Measurements from ENCODE around the gene MED26.

Gene MED26

GRCh38 chr19:16542910-16543472, 85.0 kb downstream of the MED26 start:
- Histone ChIP-seq H3K4me3 (ENCODE audit: low read length) (peak overlapping the region; percentile 80), H3K9ac (ENCODE audit: low read length) (peak overlapping the region; percentile 79), H3K4me1 (ENCODE audit: control insufficient read depth, low read depth, low read length) (peaks cover 5% of the 10 kb centered on the region), H3K36me3 (ENCODE audit: control insufficient read depth, low read depth, low read length) (peaks cover 2% of the 10 kb centered on the region), H3K27me3 (ENCODE audit: control insufficient read depth, insufficient read depth, low read length) (no peaks in the 10 kb centered on the region), H3K27ac (ENCODE audit: low read length) (peak overlapping the region; percentile 59), H3K9me3 (ENCODE audit: control insufficient read depth, low read depth, low read length) (no peaks in the 10 kb centered on the region)

GRCh38 chr19:16542045-16542909, 85.7 kb downstream of the MED26 start, which contains the start of gene CHERP:
CHERP (minus strand) TSS chr19:16542437; CDS start chr19:16542378, 59 bp downstream.
- Histone ChIP-seq H3K27me3 (ENCODE audit: control insufficient read depth, insufficient read depth, low read length) (no peaks in the 10 kb centered on the region), H3K9me3 (ENCODE audit: control insufficient read depth, low read depth, low read length) (no peaks in the 10 kb centered on the region), H3K36me3 (ENCODE audit: control insufficient read depth, low read depth, low read length) (peaks cover 10% of the 10 kb centered on the region), H3K4me3 (ENCODE audit: low read length) (peak within 1 kb of the TSS; percentile 80), H3K27ac (ENCODE audit: low read length) (peak within 1 kb of the TSS; percentile 68), H3K9ac (ENCODE audit: low read length) (peak within 1 kb of the TSS; percentile 79), H3K4me1 (ENCODE audit: control insufficient read depth, low read depth, low read length) (peaks cover 5% of the 10 kb centered on the region)

- Histone ChIP-seq H3K4me1 (ENCODE audit: control insufficient read depth, low read depth, low read length) (peaks cover 5% of the 10 kb centered on the region), H3K4me3 (ENCODE audit: low read length) (peak overlapping the region; percentile 80), H3K27ac (ENCODE audit: low read length) (peak overlapping the region; percentile 68), H3K9ac (ENCODE audit: low read length) (peak overlapping the region; percentile 79), H3K9me3 (ENCODE audit: control insufficient read depth, low read depth, low read length) (no peaks in the 10 kb centered on the region), H3K36me3 (ENCODE audit: control insufficient read depth, low read depth, low read length) (peaks cover 10% of the 10 kb centered on the region), H3K27me3 (ENCODE audit: control insufficient read depth, insufficient read depth, low read length) (no peaks in the 10 kb centered on the region)
Observed at GRCh38 chr19:16541526-16542044, 86.4 kb downstream of the MED26 start.

- H3K36me3 ChIP-seq (ENCODE audit: control insufficient read depth, low read depth, low read length): peaks cover 16% of the 10 kb centered on the region
- H3K9me3 ChIP-seq (ENCODE audit: control insufficient read depth, low read depth, low read length): no peaks in the 10 kb centered on the region
- no peaks in the 10 kb centered on the region for H3K27me3 ChIP-seq (ENCODE audit: control insufficient read depth, insufficient read depth, low read length)
- H3K4me3 ChIP-seq (ENCODE audit: low read length): peak overlapping the region; percentile 80
- peaks cover 5% of the 10 kb centered on the region for H3K4me1 ChIP-seq (ENCODE audit: control insufficient read depth, low read depth, low read length)
- peak overlapping the region; percentile 79 for H3K9ac ChIP-seq (ENCODE audit: low read length)
- no peak overlapping the region for H3K27ac ChIP-seq (ENCODE audit: low read length)
Observed at GRCh38 chr19:16540948-16541347, 87.1 kb downstream of the MED26 start.

GRCh38 chr19:16537111-16537510, 90.9 kb downstream of the MED26 start:
- peaks cover 53% of the 10 kb centered on the region for H3K36me3 ChIP-seq (ENCODE audit: control insufficient read depth, low read depth, low read length)
- H3K4me3 ChIP-seq (ENCODE audit: low read length): no peak overlapping the region
- no peak overlapping the region for H3K9ac ChIP-seq (ENCODE audit: low read length)
- no peak overlapping the region for H3K27ac ChIP-seq (ENCODE audit: low read length)
- H3K9me3 ChIP-seq (ENCODE audit: control insufficient read depth, low read depth, low read length): no peaks in the 10 kb centered on the region
- no peaks in the 10 kb centered on the region for H3K4me1 ChIP-seq (ENCODE audit: control insufficient read depth, low read depth, low read length)
- H3K27me3 ChIP-seq (ENCODE audit: control insufficient read depth, insufficient read depth, low read length): no peaks in the 10 kb centered on the region

- Histone ChIP-seq H3K27ac (ENCODE audit: low read length) (no peak overlapping the region), H3K4me3 (ENCODE audit: low read length) (no peak overlapping the region), H3K4me1 (ENCODE audit: control insufficient read depth, low read depth, low read length) (no peaks in the 10 kb centered on the region), H3K36me3 (ENCODE audit: control insufficient read depth, low read depth, low read length) (peaks cover 63% of the 10 kb centered on the region), H3K9ac (ENCODE audit: low read length) (no peak overlapping the region), H3K9me3 (ENCODE audit: control insufficient read depth, low read depth, low read length) (no peaks in the 10 kb centered on the region), H3K27me3 (ENCODE audit: control insufficient read depth, insufficient read depth, low read length) (no peaks in the 10 kb centered on the region)
Observed at GRCh38 chr19:16536130-16536529, 91.9 kb downstream of the MED26 start.

- Histone ChIP-seq H3K27me3 (ENCODE audit: control insufficient read depth, insufficient read depth, low read length) (no peaks in the 10 kb centered on the region), H3K4me1 (ENCODE audit: control insufficient read depth, low read depth, low read length) (no peaks in the 10 kb centered on the region), H3K27ac (ENCODE audit: low read length) (no peak overlapping the region), H3K9ac (ENCODE audit: low read length) (no peak overlapping the region), H3K4me3 (ENCODE audit: low read length) (no peak overlapping the region), H3K9me3 (ENCODE audit: control insufficient read depth, low read depth, low read length) (no peaks in the 10 kb centered on the region), H3K36me3 (ENCODE audit: control insufficient read depth, low read depth, low read length) (peaks cover 70% of the 10 kb centered on the region)
Observed at GRCh38 chr19:16535381-16535780, 92.6 kb downstream of the MED26 start.

GRCh38 chr19:16532440-16533234, 95.4 kb downstream of the MED26 start:
- Histone ChIP-seq H3K27me3 (ENCODE audit: control insufficient read depth, insufficient read depth, low read length) (no peaks in the 10 kb centered on the region), H3K9ac (ENCODE audit: low read length) (no peak overlapping the region), H3K36me3 (ENCODE audit: control insufficient read depth, low read depth, low read length) (peaks cover 92% of the 10 kb centered on the region), H3K4me1 (ENCODE audit: control insufficient read depth, low read depth, low read length) (no peaks in the 10 kb centered on the region), H3K9me3 (ENCODE audit: control insufficient read depth, low read depth, low read length) (no peaks in the 10 kb centered on the region), H3K4me3 (ENCODE audit: low read length) (no peak overlapping the region), H3K27ac (ENCODE audit: low read length) (no peak overlapping the region)

- Histone ChIP-seq H3K36me3 (ENCODE audit: control insufficient read depth, low read depth, low read length) (peaks cover 97% of the 10 kb centered on the region), H3K4me3 (ENCODE audit: low read length) (no peak overlapping the region), H3K9ac (ENCODE audit: low read length) (no peak overlapping the region), H3K9me3 (ENCODE audit: control insufficient read depth, low read depth, low read length) (no peaks in the 10 kb centered on the region), H3K27ac (ENCODE audit: low read length) (no peak overlapping the region), H3K4me1 (ENCODE audit: control insufficient read depth, low read depth, low read length) (no peaks in the 10 kb centered on the region), H3K27me3 (ENCODE audit: control insufficient read depth, insufficient read depth, low read length) (no peaks in the 10 kb centered on the region)
Observed at GRCh38 chr19:16531380-16531669, 96.7 kb downstream of the MED26 start.

- no peaks in the 10 kb centered on the region for H3K27me3 ChIP-seq (ENCODE audit: control insufficient read depth, insufficient read depth, low read length)
- no peak overlapping the region for H3K27ac ChIP-seq (ENCODE audit: low read length)
- H3K4me3 ChIP-seq (ENCODE audit: low read length): no peak overlapping the region
- no peak overlapping the region for H3K9ac ChIP-seq (ENCODE audit: low read length)
- no peaks in the 10 kb centered on the region for H3K9me3 ChIP-seq (ENCODE audit: control insufficient read depth, low read depth, low read length)
- no peaks in the 10 kb centered on the region for H3K4me1 ChIP-seq (ENCODE audit: control insufficient read depth, low read depth, low read length)
- peaks cover 94% of the 10 kb centered on the region for H3K36me3 ChIP-seq (ENCODE audit: control insufficient read depth, low read depth, low read length)
Observed at GRCh38 chr19:16530540-16531379, 97.2 kb downstream of the MED26 start.

All from iPS-18a (cell line).